ENCODE measurements around the gene TCF15. TPM values are rescaled to one million over a fixed set of nuclear protein-coding genes. Genes with fewer than 3 reads are reported as not detected.
A peak's percentile ranks its signal among the peaks of the same experiment; 100 is the strongest.

Gene TCF15
- total and polyA plus RNA-seq, 2 of the 13 experiments (the other 11 are each of a cell fraction or from before 2014, with no cell fraction given), result not detected

DNA sequence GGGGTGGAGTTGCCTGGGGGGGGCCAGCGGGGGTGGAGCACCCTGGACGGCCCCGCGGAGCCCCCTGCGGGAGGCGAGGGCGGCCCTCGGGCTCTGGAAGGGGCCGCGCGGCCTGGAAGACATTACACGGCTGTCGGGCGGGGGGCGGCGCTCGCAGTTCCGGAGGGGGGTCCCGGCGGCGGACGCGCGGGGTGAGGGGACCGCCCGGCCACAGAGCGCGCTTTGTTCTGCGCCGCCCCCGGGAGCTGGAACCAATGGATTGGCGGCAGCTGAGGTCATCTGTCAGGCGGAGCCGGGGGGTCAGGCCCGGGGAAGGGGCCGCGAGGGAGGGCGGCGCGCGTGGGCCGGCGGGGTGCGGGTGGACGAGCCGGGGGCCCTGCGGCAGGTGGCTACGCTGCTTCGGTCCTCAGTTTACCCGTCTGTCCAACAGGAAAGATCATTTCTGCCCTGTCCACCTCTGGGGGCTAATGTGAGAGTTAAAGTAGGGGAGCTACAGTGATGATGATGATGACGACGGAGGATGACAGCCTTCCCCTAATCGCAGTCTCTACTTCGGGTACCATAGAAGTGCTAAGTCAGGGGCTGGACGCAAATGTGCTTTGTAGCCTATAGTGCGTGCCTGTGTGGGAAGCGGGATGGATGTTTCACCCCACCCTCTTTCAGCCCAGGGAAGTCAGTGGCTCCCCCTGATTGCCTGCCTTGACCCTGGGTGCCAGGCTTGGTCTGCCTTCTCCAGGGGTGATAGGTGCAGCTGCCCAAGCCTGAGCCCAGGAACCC is 32.5 kb upstream of the TCF15 start (continued):
- TF ChIP-seq, protein P1, sequence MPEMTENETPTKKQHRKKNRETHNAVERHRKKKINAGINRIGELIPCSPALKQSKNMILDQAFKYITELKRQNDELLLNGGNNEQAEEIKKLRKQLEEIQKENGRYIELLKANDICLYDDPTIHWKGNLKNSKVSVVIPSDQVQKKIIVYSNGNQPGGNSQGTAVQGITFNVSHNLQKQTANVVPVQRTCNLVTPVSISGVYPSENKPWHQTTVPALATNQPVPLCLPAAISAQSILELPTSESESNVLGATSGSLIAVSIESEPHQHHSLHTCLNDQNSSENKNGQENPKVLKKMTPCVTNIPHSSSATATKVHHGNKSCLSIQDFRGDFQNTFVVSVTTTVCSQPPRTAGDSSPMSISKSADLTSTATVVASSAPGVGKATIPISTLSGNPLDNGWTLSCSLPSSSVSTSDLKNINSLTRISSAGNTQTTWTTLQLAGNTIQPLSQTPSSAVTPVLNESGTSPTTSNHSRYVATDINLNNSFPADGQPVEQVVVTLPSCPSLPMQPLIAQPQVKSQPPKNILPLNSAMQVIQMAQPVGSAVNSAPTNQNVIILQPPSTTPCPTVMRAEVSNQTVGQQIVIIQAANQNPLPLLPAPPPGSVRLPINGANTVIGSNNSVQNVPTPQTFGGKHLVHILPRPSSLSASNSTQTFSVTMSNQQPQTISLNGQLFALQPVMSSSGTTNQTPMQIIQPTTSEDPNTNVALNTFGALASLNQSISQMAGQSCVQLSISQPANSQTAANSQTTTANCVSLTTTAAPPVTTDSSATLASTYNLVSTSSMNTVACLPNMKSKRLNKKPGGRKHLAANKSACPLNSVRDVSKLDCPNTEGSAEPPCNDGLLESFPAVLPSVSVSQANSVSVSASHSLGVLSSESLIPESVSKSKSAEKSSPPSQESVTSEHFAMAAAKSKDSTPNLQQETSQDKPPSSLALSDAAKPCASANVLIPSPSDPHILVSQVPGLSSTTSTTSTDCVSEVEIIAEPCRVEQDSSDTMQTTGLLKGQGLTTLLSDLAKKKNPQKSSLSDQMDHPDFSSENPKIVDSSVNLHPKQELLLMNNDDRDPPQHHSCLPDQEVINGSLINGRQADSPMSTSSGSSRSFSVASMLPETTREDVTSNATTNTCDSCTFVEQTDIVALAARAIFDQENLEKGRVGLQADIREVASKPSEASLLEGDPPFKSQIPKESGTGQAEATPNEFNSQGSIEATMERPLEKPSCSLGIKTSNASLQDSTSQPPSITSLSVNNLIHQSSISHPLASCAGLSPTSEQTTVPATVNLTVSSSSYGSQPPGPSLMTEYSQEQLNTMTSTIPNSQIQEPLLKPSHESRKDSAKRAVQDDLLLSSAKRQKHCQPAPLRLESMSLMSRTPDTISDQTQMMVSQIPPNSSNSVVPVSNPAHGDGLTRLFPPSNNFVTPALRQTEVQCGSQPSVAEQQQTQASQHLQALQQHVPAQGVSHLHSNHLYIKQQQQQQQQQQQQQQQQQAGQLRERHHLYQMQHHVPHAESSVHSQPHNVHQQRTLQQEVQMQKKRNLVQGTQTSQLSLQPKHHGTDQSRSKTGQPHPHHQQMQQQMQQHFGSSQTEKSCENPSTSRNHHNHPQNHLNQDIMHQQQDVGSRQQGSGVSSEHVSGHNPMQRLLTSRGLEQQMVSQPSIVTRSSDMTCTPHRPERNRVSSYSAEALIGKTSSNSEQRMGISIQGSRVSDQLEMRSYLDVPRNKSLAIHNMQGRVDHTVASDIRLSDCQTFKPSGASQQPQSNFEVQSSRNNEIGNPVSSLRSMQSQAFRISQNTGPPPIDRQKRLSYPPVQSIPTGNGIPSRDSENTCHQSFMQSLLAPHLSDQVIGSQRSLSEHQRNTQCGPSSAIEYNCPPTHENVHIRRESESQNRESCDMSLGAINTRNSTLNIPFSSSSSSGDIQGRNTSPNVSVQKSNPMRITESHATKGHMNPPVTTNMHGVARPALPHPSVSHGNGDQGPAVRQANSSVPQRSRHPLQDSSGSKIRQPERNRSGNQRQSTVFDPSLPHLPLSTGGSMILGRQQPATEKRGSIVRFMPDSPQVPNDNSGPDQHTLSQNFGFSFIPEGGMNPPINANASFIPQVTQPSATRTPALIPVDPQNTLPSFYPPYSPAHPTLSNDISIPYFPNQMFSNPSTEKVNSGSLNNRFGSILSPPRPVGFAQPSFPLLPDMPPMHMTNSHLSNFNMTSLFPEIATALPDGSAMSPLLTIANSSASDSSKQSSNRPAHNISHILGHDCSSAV (CRISPR knock-in tag; IDR thresholded peaks at IDR 0.05; ENCODE audit: borderline replicate concordance), result no peak
- TF ChIP-seq SMAD3 (CRISPR knock-in tag; IDR thresholded peaks at IDR 0.05), result no peak
- no peak for TF ChIP-seq POLR2A (IDR thresholded peaks at IDR 0.05; ENCODE audit: insufficient read depth in 1 of 2, low read depth in 2 of 2, low read length in 2 of 2)
- peak; percentile 95 for TF ChIP-seq ETV5 (CRISPR knock-in tag; IDR thresholded peaks at IDR 0.05; ENCODE audit: borderline replicate concordance)
- TF ChIP-seq, protein P2, sequence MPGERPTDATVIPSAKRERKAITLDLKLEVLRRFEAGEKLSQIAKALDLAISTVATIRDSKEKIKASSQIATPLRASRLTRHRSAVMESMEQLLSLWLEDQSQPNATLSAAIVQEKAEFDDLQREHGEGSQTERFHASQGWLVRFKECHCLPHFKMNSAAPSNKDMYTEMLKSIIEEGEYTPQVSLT (CRISPR knock-in tag; IDR thresholded peaks at IDR 0.05; ENCODE audit: borderline replicate concordance, low read depth), result no peak; the same call in 1 of the 2 replicates
- no peak for TF ChIP-seq JARID2 (CRISPR knock-in tag; IDR thresholded peaks at IDR 0.05; ENCODE audit: insufficient replicate concordance)
- TF ChIP-seq, protein P3, sequence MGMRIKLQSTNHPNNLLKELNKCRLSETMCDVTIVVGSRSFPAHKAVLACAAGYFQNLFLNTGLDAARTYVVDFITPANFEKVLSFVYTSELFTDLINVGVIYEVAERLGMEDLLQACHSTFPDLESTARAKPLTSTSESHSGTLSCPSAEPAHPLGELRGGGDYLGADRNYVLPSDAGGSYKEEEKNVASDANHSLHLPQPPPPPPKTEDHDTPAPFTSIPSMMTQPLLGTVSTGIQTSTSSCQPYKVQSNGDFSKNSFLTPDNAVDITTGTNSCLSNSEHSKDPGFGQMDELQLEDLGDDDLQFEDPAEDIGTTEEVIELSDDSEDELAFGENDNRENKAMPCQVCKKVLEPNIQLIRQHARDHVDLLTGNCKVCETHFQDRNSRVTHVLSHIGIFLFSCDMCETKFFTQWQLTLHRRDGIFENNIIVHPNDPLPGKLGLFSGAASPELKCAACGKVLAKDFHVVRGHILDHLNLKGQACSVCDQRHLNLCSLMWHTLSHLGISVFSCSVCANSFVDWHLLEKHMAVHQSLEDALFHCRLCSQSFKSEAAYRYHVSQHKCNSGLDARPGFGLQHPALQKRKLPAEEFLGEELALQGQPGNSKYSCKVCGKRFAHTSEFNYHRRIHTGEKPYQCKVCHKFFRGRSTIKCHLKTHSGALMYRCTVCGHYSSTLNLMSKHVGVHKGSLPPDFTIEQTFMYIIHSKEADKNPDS (CRISPR knock-in tag; IDR thresholded peaks at IDR 0.05), result no peak
- no peak for TF ChIP-seq ZNF782 (CRISPR knock-in tag; IDR thresholded peaks at IDR 0.05; ENCODE audit: borderline replicate concordance)
- TF ChIP-seq HDAC1 (CRISPR knock-in tag; IDR thresholded peaks at IDR 0.05), result peak; percentile 83
- no peak for TF ChIP-seq ZNF550 (CRISPR knock-in tag; IDR thresholded peaks at IDR 0.05; ENCODE audit: borderline replicate concordance)
- TF ChIP-seq ZNF556 (CRISPR knock-in tag; IDR thresholded peaks at IDR 0.05; ENCODE audit: borderline replicate concordance), result no peak; the same call in 1 of the 2 replicates
- TF ChIP-seq SNRNP70 (IDR thresholded peaks at IDR 0.05; ENCODE audit: low read depth, low read length), result no peak
- TF ChIP-seq, protein P4, sequence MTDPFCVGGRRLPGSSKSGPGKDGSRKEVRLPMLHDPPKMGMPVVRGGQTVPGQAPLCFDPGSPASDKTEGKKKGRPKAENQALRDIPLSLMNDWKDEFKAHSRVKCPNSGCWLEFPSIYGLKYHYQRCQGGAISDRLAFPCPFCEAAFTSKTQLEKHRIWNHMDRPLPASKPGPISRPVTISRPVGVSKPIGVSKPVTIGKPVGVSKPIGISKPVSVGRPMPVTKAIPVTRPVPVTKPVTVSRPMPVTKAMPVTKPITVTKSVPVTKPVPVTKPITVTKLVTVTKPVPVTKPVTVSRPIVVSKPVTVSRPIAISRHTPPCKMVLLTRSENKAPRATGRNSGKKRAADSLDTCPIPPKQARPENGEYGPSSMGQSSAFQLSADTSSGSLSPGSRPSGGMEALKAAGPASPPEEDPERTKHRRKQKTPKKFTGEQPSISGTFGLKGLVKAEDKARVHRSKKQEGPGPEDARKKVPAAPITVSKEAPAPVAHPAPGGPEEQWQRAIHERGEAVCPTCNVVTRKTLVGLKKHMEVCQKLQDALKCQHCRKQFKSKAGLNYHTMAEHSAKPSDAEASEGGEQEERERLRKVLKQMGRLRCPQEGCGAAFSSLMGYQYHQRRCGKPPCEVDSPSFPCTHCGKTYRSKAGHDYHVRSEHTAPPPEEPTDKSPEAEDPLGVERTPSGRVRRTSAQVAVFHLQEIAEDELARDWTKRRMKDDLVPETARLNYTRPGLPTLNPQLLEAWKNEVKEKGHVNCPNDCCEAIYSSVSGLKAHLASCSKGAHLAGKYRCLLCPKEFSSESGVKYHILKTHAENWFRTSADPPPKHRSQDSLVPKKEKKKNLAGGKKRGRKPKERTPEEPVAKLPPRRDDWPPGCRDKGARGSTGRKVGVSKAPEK (CRISPR knock-in tag; IDR thresholded peaks at IDR 0.05; ENCODE audit: borderline replicate concordance), result no peak
- peak; percentile 69; the same call in 1 of the 2 replicates for TF ChIP-seq KLF12 (CRISPR knock-in tag; IDR thresholded peaks at IDR 0.05; ENCODE audit: borderline replicate concordance)

All from HepG2 (cell line).